ENCODE data around the gene GPR151. TPM values are rescaled to one million over a fixed set of nuclear protein-coding genes. Genes with fewer than 3 reads are reported as not detected.

GPR151 gene
- polyA plus RNA-seq, 2 of the 4 experiments (the other 2 are of a cell fraction): not detected

GRCh38 chr5:146533882-146534281 is 17.9 kb upstream of the GPR151 start:
- Histone ChIP-seq H3K27ac (no peak overlapping the region), H3K4me2 (no peak overlapping the region), H3K9me3 (no peaks in the 10 kb centered on the region), H3K4me3 (no peak overlapping the region), H3K4me1 (no peaks in the 10 kb centered on the region)
- 15% methylated on average over 1 of the region's 1 CpG for WGBS (ENCODE audit: missing lambda C conversion rate)
- no peak for FAIRE-seq
- no peak for DNase-seq (ENCODE audit: low read depth in 1 of 2, low spot score in 1 of 2)
- no peak for ATAC-seq
- TF ChIP-seq EP300 (IDR thresholded peaks at IDR 0.05) (no peak), HOXA7 (CRISPR knock-in tag; IDR thresholded peaks at IDR 0.05) (no peak), HOXB13 (CRISPR knock-in tag; IDR thresholded peaks at IDR 0.05; ENCODE audit: low read depth) (no peak), MAZ (IDR thresholded peaks at IDR 0.05; ENCODE audit: borderline replicate concordance, low read depth, low read length) (no peak), JUN (IDR thresholded peaks at IDR 0.05) (no peak), ZC3H11A (IDR thresholded peaks at IDR 0.05) (no peak), KDM5A (IDR thresholded peaks at IDR 0.05) (no peak), TFCP2L1 (CRISPR knock-in tag; IDR thresholded peaks at IDR 0.05) (no peak), ZNF302 (CRISPR knock-in tag; IDR thresholded peaks at IDR 0.05) (no peak)
- TF ChIP-seq, protein P1, sequence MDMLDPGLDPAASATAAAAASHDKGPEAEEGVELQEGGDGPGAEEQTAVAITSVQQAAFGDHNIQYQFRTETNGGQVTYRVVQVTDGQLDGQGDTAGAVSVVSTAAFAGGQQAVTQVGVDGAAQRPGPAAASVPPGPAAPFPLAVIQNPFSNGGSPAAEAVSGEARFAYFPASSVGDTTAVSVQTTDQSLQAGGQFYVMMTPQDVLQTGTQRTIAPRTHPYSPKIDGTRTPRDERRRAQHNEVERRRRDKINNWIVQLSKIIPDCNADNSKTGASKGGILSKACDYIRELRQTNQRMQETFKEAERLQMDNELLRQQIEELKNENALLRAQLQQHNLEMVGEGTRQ (IDR thresholded peaks at IDR 0.05): no peak
- POLR2A ChIA-PET: interaction anchor here (0.7 kb wide), 1 partner anchor 894 kb away, joined by 4 read pairs; no protein-coding TSS in a partner anchor
- CTCF ChIA-PET: interaction anchor here (0.5 to 6.7 kb wide), 44 partner anchors 8 to 1044 kb away, joined by 3 to 118 read pairs (median 3); no protein-coding TSS in a partner anchor

DNA sequence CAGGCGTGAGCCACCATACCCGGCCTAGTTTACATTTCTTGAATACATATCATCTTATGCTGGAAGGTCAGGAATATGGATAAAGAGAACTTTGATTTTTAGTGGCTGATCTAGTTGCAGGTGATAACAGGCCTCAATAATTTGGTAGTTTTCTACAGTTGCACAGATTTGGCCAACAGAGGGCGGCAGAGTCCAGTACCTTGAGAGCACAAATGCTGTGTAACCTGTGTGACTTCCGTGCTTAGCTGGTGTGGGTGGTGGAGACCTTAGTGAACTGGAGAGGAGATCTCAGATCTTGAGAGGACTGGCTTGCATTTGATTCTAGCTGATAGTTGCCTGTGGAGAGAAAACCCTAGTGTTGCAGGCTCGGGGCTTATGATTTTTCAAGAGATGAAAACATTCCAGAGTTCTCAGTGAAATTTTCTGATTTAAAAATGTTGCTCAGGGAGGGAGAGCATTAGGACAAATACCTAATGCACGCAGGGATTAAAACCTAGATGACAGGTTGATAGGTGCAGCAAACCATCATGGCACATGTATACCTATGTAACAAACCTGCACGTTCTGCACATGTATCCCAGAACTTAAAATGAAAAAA is 17.4 kb upstream of the GPR151 start:
- Histone ChIP-seq H3K27ac (no peak overlapping the region), H3K4me2 (no peak overlapping the region), H3K4me3 (no peak overlapping the region), H3K9me3 (no peaks in the 10 kb centered on the region), H3K4me1 (no peaks in the 10 kb centered on the region)
- ChIA-PET POLR2A (interaction anchor here (0.7 kb wide), 1 partner anchor 895 kb away, joined by 4 read pairs; no protein-coding TSS in a partner anchor), CTCF (interaction anchor here (0.5 to 6.7 kb wide), 46 partner anchors 9 to 1045 kb away, joined by 3 to 118 read pairs (median 3); no protein-coding TSS in a partner anchor)
- TF ChIP-seq, protein P2, sequence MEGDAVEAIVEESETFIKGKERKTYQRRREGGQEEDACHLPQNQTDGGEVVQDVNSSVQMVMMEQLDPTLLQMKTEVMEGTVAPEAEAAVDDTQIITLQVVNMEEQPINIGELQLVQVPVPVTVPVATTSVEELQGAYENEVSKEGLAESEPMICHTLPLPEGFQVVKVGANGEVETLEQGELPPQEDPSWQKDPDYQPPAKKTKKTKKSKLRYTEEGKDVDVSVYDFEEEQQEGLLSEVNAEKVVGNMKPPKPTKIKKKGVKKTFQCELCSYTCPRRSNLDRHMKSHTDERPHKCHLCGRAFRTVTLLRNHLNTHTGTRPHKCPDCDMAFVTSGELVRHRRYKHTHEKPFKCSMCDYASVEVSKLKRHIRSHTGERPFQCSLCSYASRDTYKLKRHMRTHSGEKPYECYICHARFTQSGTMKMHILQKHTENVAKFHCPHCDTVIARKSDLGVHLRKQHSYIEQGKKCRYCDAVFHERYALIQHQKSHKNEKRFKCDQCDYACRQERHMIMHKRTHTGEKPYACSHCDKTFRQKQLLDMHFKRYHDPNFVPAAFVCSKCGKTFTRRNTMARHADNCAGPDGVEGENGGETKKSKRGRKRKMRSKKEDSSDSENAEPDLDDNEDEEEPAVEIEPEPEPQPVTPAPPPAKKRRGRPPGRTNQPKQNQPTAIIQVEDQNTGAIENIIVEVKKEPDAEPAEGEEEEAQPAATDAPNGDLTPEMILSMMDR (IDR thresholded peaks at IDR 0.05): peak; percentile 86
- TF ChIP-seq RAD21 (conservative IDR thresholded peaks at IDR 0.05 in 1 of 2, IDR thresholded peaks at IDR 0.05 in 1 of 2): peak; percentile 82 to 89
- no peak for TF ChIP-seq BCL3 (IDR thresholded peaks at IDR 0.05)
- peak; percentile 78 for TF ChIP-seq SMC3 (IDR thresholded peaks at IDR 0.05)
- WGBS (ENCODE audit: missing lambda C conversion rate): 24% methylated on average over 7 of the region's 7 CpGs
- FAIRE-seq (peak; percentile 98), ATAC-seq (peak; percentile 93 to 97), DNase-seq (ENCODE audit: low read depth in 1 of 2, low spot score in 1 of 2) (peak; percentile 69 to 77)

- 67% methylated on average over 2 of the region's 2 CpGs for WGBS (ENCODE audit: missing lambda C conversion rate)
These were observed 14.0 kb upstream of the GPR151 start for GRCh38 chr5:146529984-146530383.

More at GRCh38 chr5:146529984-146530383, 14.0 kb upstream of the GPR151 start:
- TF ChIP-seq SMC3 (IDR thresholded peaks at IDR 0.05): no peak
- TF ChIP-seq RNF2 (IDR thresholded peaks at IDR 0.05; ENCODE audit: borderline replicate concordance, low read depth): no peak
- no peak for TF ChIP-seq SREBF2 (IDR thresholded peaks at IDR 0.05)
- TF ChIP-seq NFE2L2 (conservative IDR thresholded peaks at IDR 0.05; ENCODE audit: low read length): no peak
- TF ChIP-seq BHLHE40 (IDR thresholded peaks at IDR 0.05; ENCODE audit: low read depth, low read length): no peak
- no peak for TF ChIP-seq CHD2 (IDR thresholded peaks at IDR 0.05; ENCODE audit: low read length, partially characterized antibody)
- TF ChIP-seq TP53 (CRISPR knock-in tag; IDR thresholded peaks at IDR 0.05): no peak
- TF ChIP-seq RARB (CRISPR knock-in tag; IDR thresholded peaks at IDR 0.05): no peak
- no peaks in the 10 kb centered on the region for H3K4me1 ChIP-seq
- POLR2A ChIA-PET: no interaction called here
- no peaks in the 10 kb centered on the region for H3K9me3 ChIP-seq
- H3K27ac ChIP-seq: no peak overlapping the region
- no peak overlapping the region for H3K4me2 ChIP-seq
- FAIRE-seq: no peak
- DNase-seq (ENCODE audit: low read depth in 1 of 2, low spot score in 1 of 2): no peak
- CTCF ChIA-PET: interaction anchor here (1.0 to 6.7 kb wide), 4 partner anchors 9 to 436 kb away, joined by 3 to 118 read pairs (median 26); no protein-coding TSS in a partner anchor
- ATAC-seq: no peak
- no peak overlapping the region for H3K4me3 ChIP-seq

All from A549 (cell line).